BLaER1 treated with 17β-estradiol and CSF1 and Interleukin-3, amounts not matched to agents 10 nM and 100 nM (cell line): ENCODE data around the gene CFAP58.
A peak's percentile ranks its signal among the peaks of the same experiment; 100 is the strongest.

ENCODE experiments used
- H3K27ac ChIP-seq, 11 experiments: shearing (Covaris generic); formaldehyde crosslinking; 2 replicates each; pipeline ENCODE4 v1.8.1; 2022
- H3K27me3 ChIP-seq, 11 experiments: shearing (Covaris generic); formaldehyde crosslinking; 2 replicates each; pipeline ENCODE4 v1.8.1; 2022
- H3K36me3 ChIP-seq, 11 experiments: shearing (Covaris generic); formaldehyde crosslinking; 2 replicates each; pipeline ENCODE4 v1.8.1; 2022
- H3K4me1 ChIP-seq, 10 experiments: shearing (Covaris generic); formaldehyde crosslinking; 2 replicates each; pipeline ENCODE4 v1.8.1; 2022
- H3K4me2 ChIP-seq, 11 experiments: shearing (Covaris generic); formaldehyde crosslinking; 2 replicates each; pipeline ENCODE4 v1.8.1; 2022
- H3K4me3 ChIP-seq, 10 experiments: shearing (Covaris generic); formaldehyde crosslinking; 2 replicates each; pipeline ENCODE4 v1.8.1; 2022
- H3K9ac ChIP-seq, 11 experiments: shearing (Covaris generic); formaldehyde crosslinking; 2 replicates each; pipeline ENCODE4 v1.8.1; 2022
- H3K9me3 ChIP-seq, 11 experiments: shearing (Covaris generic); formaldehyde crosslinking; replicated peaks in 1 of 11; 2 replicates each; pipeline ENCODE4 v1.8.1; 2022
- H4K20me1 ChIP-seq, 11 experiments: shearing (Covaris generic); formaldehyde crosslinking; 2 replicates each; pipeline ENCODE4 v1.8.1; 2022
- Cebpa-rat ChIP-seq, 11 experiments: shearing (Covaris generic); IDR thresholded peaks; 2 replicates each; pipeline ENCODE4 v1.8.1; 2022

CFAP58 gene

GRCh38 chr10:104309980-104310978 lies 43.4 kb upstream of the CFAP58 start:
- H3K27ac ChIP-seq = no peak overlapping the region
- no peaks in the 10 kb centered on the region for H3K9me3 ChIP-seq
- H3K4me3 ChIP-seq = no peak overlapping the region
- H3K27me3 ChIP-seq = no peaks in the 10 kb centered on the region
- peaks cover 53 to 70% (median 61%) of the 10 kb centered on the region in 11 experiments for H3K36me3 ChIP-seq
- no peak for TF ChIP-seq Cebpa-rat (IDR thresholded peaks at IDR 0.05)
- H3K4me2 ChIP-seq = peak overlapping the region in 5 of 11 experiments; percentile 9 to 21 (median 16); a peak in 5 of 22 replicates
- H3K4me1 ChIP-seq = peaks cover 10 to 65% (median 42%) of the 10 kb centered on the region in 10 experiments
- no peak overlapping the region for H3K9ac ChIP-seq
- H4K20me1 ChIP-seq = peaks cover 54 to 91% (median 73%) of the 10 kb centered on the region in 11 experiments

GRCh38 chr10:104311184-104311720 lies 42.4 kb upstream of the CFAP58 start:
- peaks cover 10 to 59% (median 34%) of the 10 kb centered on the region in 10 experiments for H3K4me1 ChIP-seq
- H3K27ac ChIP-seq = no peak overlapping the region
- H4K20me1 ChIP-seq = peaks cover 64 to 94% (median 83%) of the 10 kb centered on the region in 11 experiments
- H3K9me3 ChIP-seq = no peaks in the 10 kb centered on the region
- peaks cover 63 to 80% (median 70%) of the 10 kb centered on the region in 11 experiments for H3K36me3 ChIP-seq
- peak overlapping the region in 2 of 11 experiments; percentile 33 to 42; a peak in 2 of 22 replicates for H3K4me2 ChIP-seq
- no peak for TF ChIP-seq Cebpa-rat (IDR thresholded peaks at IDR 0.05)
- H3K9ac ChIP-seq = peak overlapping the region in 1 of 11 experiments; percentile 51; a peak in 3 of 22 replicates
- H3K4me3 ChIP-seq = no peak overlapping the region
- H3K27me3 ChIP-seq = no peaks in the 10 kb centered on the region

- peaks cover 70 to 97% (median 87%) of the 10 kb centered on the region in 11 experiments for H3K36me3 ChIP-seq
- no peak overlapping the region for H3K4me3 ChIP-seq
- peaks cover 30 to 70% (median 55%) of the 10 kb centered on the region in 10 experiments for H3K4me1 ChIP-seq
- H3K27me3 ChIP-seq = no peaks in the 10 kb centered on the region
- no peak for TF ChIP-seq Cebpa-rat (IDR thresholded peaks at IDR 0.05)
- no peak overlapping the region for H3K27ac ChIP-seq
- no peak overlapping the region for H3K9ac ChIP-seq
- no peaks in the 10 kb centered on the region for H3K9me3 ChIP-seq
- peaks cover 95 to 100% (median 100%) of the 10 kb centered on the region in 11 experiments for H4K20me1 ChIP-seq
- no peak overlapping the region for H3K4me2 ChIP-seq
Measured at GRCh38 chr10:104314591-104315485, 38.8 kb upstream of the CFAP58 start.

GRCh38 chr10:104315486-104315921 lies 38.1 kb upstream of the CFAP58 start:
- H3K27ac ChIP-seq = no peak overlapping the region
- H3K4me3 ChIP-seq = no peak overlapping the region
- peaks cover 97 to 100% (median 100%) of the 10 kb centered on the region in 11 experiments for H4K20me1 ChIP-seq
- no peak overlapping the region for H3K4me2 ChIP-seq
- TF ChIP-seq Cebpa-rat (IDR thresholded peaks at IDR 0.05) = no peak
- H3K9ac ChIP-seq = no peak overlapping the region
- H3K9me3 ChIP-seq = no peaks in the 10 kb centered on the region
- H3K36me3 ChIP-seq = peaks cover 63 to 90% (median 80%) of the 10 kb centered on the region in 11 experiments
- peaks cover 36 to 70% (median 55%) of the 10 kb centered on the region in 10 experiments for H3K4me1 ChIP-seq
- no peaks in the 10 kb centered on the region for H3K27me3 ChIP-seq

GRCh38 chr10:104316321-104317099 lies 37.1 kb upstream of the CFAP58 start:
- H3K27ac ChIP-seq = no peak overlapping the region
- peaks cover 46 to 70% (median 58%) of the 10 kb centered on the region in 10 experiments for H3K4me1 ChIP-seq
- no peak for TF ChIP-seq Cebpa-rat (IDR thresholded peaks at IDR 0.05)
- H3K27me3 ChIP-seq = no peaks in the 10 kb centered on the region
- peak overlapping the region in 4 of 11 experiments; percentile 97 to 99 (median 98); a peak in 3 of 22 replicates for H3K4me2 ChIP-seq
- peaks cover 96 to 100% (median 100%) of the 10 kb centered on the region in 11 experiments for H4K20me1 ChIP-seq
- H3K4me3 ChIP-seq = no peak overlapping the region
- H3K9me3 ChIP-seq = no peaks in the 10 kb centered on the region
- peaks cover 53 to 89% (median 70%) of the 10 kb centered on the region in 11 experiments for H3K36me3 ChIP-seq
- no peak overlapping the region for H3K9ac ChIP-seq

GRCh38 chr10:104317269-104317710 lies 36.3 kb upstream of the CFAP58 start:
- Histone ChIP-seq H4K20me1 (peaks cover 94 to 100% (median 100%) of the 10 kb centered on the region in 11 experiments), H3K9ac (peak overlapping the region in 1 of 11 experiments; percentile 7; a peak in 1 of 22 replicates)

GRCh38 chr10:104317726-104318299 lies 35.8 kb upstream of the CFAP58 start:
- Histone ChIP-seq H3K9me3 (no peaks in the 10 kb centered on the region), H3K27me3 (no peaks in the 10 kb centered on the region), H3K9ac (no peak overlapping the region; a peak in 1 of 22 replicates), H3K4me2 (peak overlapping the region; percentile 65 to 99 (median 97)), H3K4me3 (peak overlapping the region in 1 of 10 experiments; percentile 23; a peak in 1 of 20 replicates), H3K36me3 (peaks cover 41 to 76% (median 57%) of the 10 kb centered on the region in 11 experiments), H3K27ac (peak overlapping the region in 3 of 11 experiments; percentile 15 to 29 (median 22); a peak in 3 of 22 replicates), H3K4me1 (peaks cover 59 to 70% (median 62%) of the 10 kb centered on the region in 10 experiments), H4K20me1 (peaks cover 90 to 100% (median 97%) of the 10 kb centered on the region in 11 experiments)
- no peak for TF ChIP-seq Cebpa-rat (IDR thresholded peaks at IDR 0.05)

More at GRCh38 chr10:104317269-104317710, 36.3 kb upstream of the CFAP58 start:
- Histone ChIP-seq H3K4me3 (peak overlapping the region in 1 of 10 experiments; percentile 23; a peak in 1 of 20 replicates), H3K4me1 (peaks cover 54 to 70% (median 62%) of the 10 kb centered on the region in 10 experiments), H3K27ac (peak overlapping the region in 3 of 11 experiments; percentile 1 to 22 (median 9); a peak in 2 of 22 replicates), H3K4me2 (peak overlapping the region; percentile 65 to 99 (median 97)), H3K36me3 (peaks cover 46 to 81% (median 62%) of the 10 kb centered on the region in 11 experiments), H3K9me3 (no peaks in the 10 kb centered on the region), H3K27me3 (no peaks in the 10 kb centered on the region)
- no peak for TF ChIP-seq Cebpa-rat (IDR thresholded peaks at IDR 0.05)
